Stomach (tissue), 19 donors: ENCODE data around the gene CPSF6. TPM values are rescaled to one million over a fixed set of nuclear protein-coding genes. Genes with fewer than 3 reads are reported as not detected.
A peak's percentile ranks its signal among the peaks of the same experiment; 100 is the strongest.
"Not testable (repeated sequence)": the region's sequence is repeated elsewhere in the genome, so short reads cannot be mapped to it uniquely, and the experiment has no call there.

Experiments used
- DNase-seq, 2 donors: peaks; one replicate each; pipeline versions ENCODE4 v3.0.0 to v3.0.0-alpha.2; 2013 to 2019
- H3K27ac ChIP-seq, 5 donors: fragments of 200-600 bp in 4 of 5; sonication (generic) in 4 of 5; one replicate each; pipeline ENCODE4 v1.5.1; 2013 to 2019; ENCODE audit warnings: mild to moderate bottlenecking in 1 of 5, moderate library complexity in 1 of 5
- H3K27me3 ChIP-seq, 3 donors: fragments of 200-600 bp; sonication (generic); one replicate each; pipeline ENCODE4 v1.5.1; 2017 to 2019; ENCODE audit warnings: mixed run types in 1 of 3
- H3K36me3 ChIP-seq, 4 donors: fragments of 200-600 bp; sonication (generic); 1 replicate in 3 of 4; 2 replicates in 1 of 4; pipeline ENCODE4 v1.5.1; 2016 to 2019
- H3K4me1 ChIP-seq, 4 donors: fragments of 200-600 bp; sonication (generic); one replicate each; pipeline ENCODE4 v1.5.1; 2016 to 2019
- H3K4me3 ChIP-seq, 4 donors: fragments of 200-600 bp; sonication (generic) in 3 of 4; one replicate each; pipeline ENCODE4 v1.5.1; 2016 to 2019; ENCODE audit warnings: mild to moderate bottlenecking in 1 of 4
- H3K9me3 ChIP-seq, 4 donors: fragments of 200-600 bp; sonication (generic); one replicate each; pipeline ENCODE4 v1.5.1; 2016 to 2019
- CTCF ChIP-seq, 7 experiments: fragments of 450-650 bp in 4 of 7; fragments of 200-600 bp in 3 of 7; sonication (generic) in 3 of 7; IDR thresholded peaks; one replicate each; pipeline ENCODE4 v1.5.1; 2016 to 2019; ENCODE audit warnings: antibody characterized with exemption in 7 of 7, control low read depth in 2 of 7, mild to moderate bottlenecking in 1 of 7
- EP300 ChIP-seq: sonication (generic); formaldehyde crosslinking; IDR thresholded peaks from one replicate; pipeline ENCODE4 v1.6.1; 2017; ENCODE audit warnings: antibody characterized with exemption
- POLR2A ChIP-seq, 4 donors: fragments of 450-650 bp; IDR thresholded peaks; one replicate each; pipeline ENCODE4 v1.6.1; 2016; ENCODE audit warnings: antibody characterized with exemption in 4 of 4, control low read depth in 2 of 4, mild to moderate bottlenecking in 1 of 4, moderate library complexity in 1 of 4
- POLR2AphosphoS5 ChIP-seq, 3 donors: sonication (generic); formaldehyde crosslinking; IDR thresholded peaks; one replicate each; pipeline ENCODE4 v1.6.1; 2016; ENCODE audit warnings: antibody characterized with exemption in 3 of 3
- WGBS, 5 donors: extraction: QIAGEN DNeasy Blood & Tissue Kit in 3 of 5; methylation state at CpG; one replicate each; pipeline versions ENCODE4 v1.1.5 to v1.1.7; 2013 to 2018; 5-methylcytosine and 5-hydroxymethylcytosine counted together
- intact Hi-C: fragments of 100-400 bp; cut with DNase I; formaldehyde crosslinking; loops from one replicate; pipeline ENCODE4 v1.15.1; 2023; ENCODE audit warnings: low total_unique reads
- long read RNA-seq, 10 donors: transcript quantifications; one replicate each; lab custom pipeline, GENCODE V29; 2026
- polyA plus RNA-seq, 3 donors: library from polyadenylated mRNA; stranded (reverse); fragments of 200-250 nt; gene quantifications; one replicate each; pipeline ENCODE4 v1.2.3, GENCODE V29; 2013
- total RNA-seq, 5 donors: library from RNA; depleted of rRNA; stranded (reverse); fragments of >200 nt; gene quantifications; one replicate each; pipeline versions ENCODE4 v1.1.0 to v1.2.3, GENCODE V29; 2014 to 2016
- donor health status: healthy with polysubstance abuse.
- donor health status: Bipolar disorder and iron deficiency.
- donor health status: healthy.

Gene CPSF6, protein sequence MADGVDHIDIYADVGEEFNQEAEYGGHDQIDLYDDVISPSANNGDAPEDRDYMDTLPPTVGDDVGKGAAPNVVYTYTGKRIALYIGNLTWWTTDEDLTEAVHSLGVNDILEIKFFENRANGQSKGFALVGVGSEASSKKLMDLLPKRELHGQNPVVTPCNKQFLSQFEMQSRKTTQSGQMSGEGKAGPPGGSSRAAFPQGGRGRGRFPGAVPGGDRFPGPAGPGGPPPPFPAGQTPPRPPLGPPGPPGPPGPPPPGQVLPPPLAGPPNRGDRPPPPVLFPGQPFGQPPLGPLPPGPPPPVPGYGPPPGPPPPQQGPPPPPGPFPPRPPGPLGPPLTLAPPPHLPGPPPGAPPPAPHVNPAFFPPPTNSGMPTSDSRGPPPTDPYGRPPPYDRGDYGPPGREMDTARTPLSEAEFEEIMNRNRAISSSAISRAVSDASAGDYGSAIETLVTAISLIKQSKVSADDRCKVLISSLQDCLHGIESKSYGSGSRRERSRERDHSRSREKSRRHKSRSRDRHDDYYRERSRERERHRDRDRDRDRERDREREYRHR
- total RNA-seq (100 to 1,000 TPM in 1 of 5 donors, 10 to 100 TPM in 4; 40.6 to 113 (median 53.7) TPM), polyA plus RNA-seq (10 to 100 TPM; 14.9 to 19.2 (median 16.4) TPM)
- long read RNA-seq, donor 1, full-length matches to known transcripts = 3 of 3 reads
- long read RNA-seq, donor 1, partial matches to known transcripts = 0 of 3 reads
- long read RNA-seq, donor 1, other reads (novel, unspliced or antisense) = 0 of 3 reads
- long read RNA-seq, donor 2, full-length matches to known transcripts = 7 of 15 reads
- long read RNA-seq, donor 2, partial matches to known transcripts = 8 of 15 reads
- long read RNA-seq, donor 2, other reads (novel, unspliced or antisense) = 0 of 15 reads
- long read RNA-seq, donor 3, full-length matches to known transcripts = 7 of 7 reads
- long read RNA-seq, donor 3, partial matches to known transcripts = 0 of 7 reads
- long read RNA-seq, donor 3, other reads (novel, unspliced or antisense) = 0 of 7 reads
- long read RNA-seq, donor 4, full-length matches to known transcripts = 2 of 2 reads
- long read RNA-seq, donor 4, partial matches to known transcripts = 0 of 2 reads
- long read RNA-seq, donor 4, other reads (novel, unspliced or antisense) = 0 of 2 reads
- long read RNA-seq, donor 5, full-length matches to known transcripts = 9 of 23 reads
- long read RNA-seq, donor 5, partial matches to known transcripts = 14 of 23 reads
- long read RNA-seq, donor 5, other reads (novel, unspliced or antisense) = 0 of 23 reads
- long read RNA-seq, donor 6, full-length matches to known transcripts = 14 of 54 reads
- long read RNA-seq, donor 6, partial matches to known transcripts = 17 of 54 reads
- long read RNA-seq, donor 6, other reads (novel, unspliced or antisense) = 23 of 54 reads
- long read RNA-seq, donor 7, full-length matches to known transcripts = 4 of 14 reads
- long read RNA-seq, donor 7, partial matches to known transcripts = 10 of 14 reads
- long read RNA-seq, donor 7, other reads (novel, unspliced or antisense) = 0 of 14 reads
- long read RNA-seq, donor 8, full-length matches to known transcripts = 3 of 3 reads
- long read RNA-seq, donor 8, partial matches to known transcripts = 0 of 3 reads
- long read RNA-seq, donor 8, other reads (novel, unspliced or antisense) = 0 of 3 reads
- long read RNA-seq, donor 9, full-length matches to known transcripts = 1 of 1 reads
- long read RNA-seq, donor 9, partial matches to known transcripts = 0 of 1 reads
- long read RNA-seq, donor 9, other reads (novel, unspliced or antisense) = 0 of 1 reads
- long read RNA-seq, donor 10, full-length matches to known transcripts = 6 of 6 reads
- long read RNA-seq, donor 10, partial matches to known transcripts = 0 of 6 reads
- long read RNA-seq, donor 10, other reads (novel, unspliced or antisense) = 0 of 6 reads

- WGBS, 5 donors = 0 to 1% (median 0%) methylated on average over 13 to 75 of the region's 75 CpGs
- H3K36me3 ChIP-seq = peaks cover 0 to 4% (median 0%) of the 10 kb centered on the region in 4 donors
- peak; percentile 98 to 99 (median 98) for TF ChIP-seq POLR2AphosphoS5 (IDR thresholded peaks at IDR 0.05)
- TF ChIP-seq CTCF (IDR thresholded peaks at IDR 0.05) = peak in 1 of 7 experiments; percentile 14
- no peak for TF ChIP-seq EP300
- peak in 1 of 4 donors; percentile 86 for TF ChIP-seq POLR2A (IDR thresholded peaks at IDR 0.05)
- H3K27me3 ChIP-seq = no peaks in the 10 kb centered on the region
- intact Hi-C loops = no loop called here
- H3K4me3 ChIP-seq = peak within 1 kb of the TSS; percentile 84 to 93 (median 88)
- H3K4me1 ChIP-seq = peaks cover 32 to 54% (median 41%) of the 10 kb centered on the region in 4 donors
- no peaks in the 10 kb centered on the region for H3K9me3 ChIP-seq
- H3K27ac ChIP-seq = peak within 1 kb of the TSS; percentile 91 to 99 (median 99)
- peak; percentile 96 to 99 for DNase-seq
Observed at GRCh38 chr12:69239352-69239921, at the start of gene CPSF6. Gene CPSF6 (plus strand): TSS chr12:69239569. CDS start chr12:69239647, 78 bp downstream.

DNA sequence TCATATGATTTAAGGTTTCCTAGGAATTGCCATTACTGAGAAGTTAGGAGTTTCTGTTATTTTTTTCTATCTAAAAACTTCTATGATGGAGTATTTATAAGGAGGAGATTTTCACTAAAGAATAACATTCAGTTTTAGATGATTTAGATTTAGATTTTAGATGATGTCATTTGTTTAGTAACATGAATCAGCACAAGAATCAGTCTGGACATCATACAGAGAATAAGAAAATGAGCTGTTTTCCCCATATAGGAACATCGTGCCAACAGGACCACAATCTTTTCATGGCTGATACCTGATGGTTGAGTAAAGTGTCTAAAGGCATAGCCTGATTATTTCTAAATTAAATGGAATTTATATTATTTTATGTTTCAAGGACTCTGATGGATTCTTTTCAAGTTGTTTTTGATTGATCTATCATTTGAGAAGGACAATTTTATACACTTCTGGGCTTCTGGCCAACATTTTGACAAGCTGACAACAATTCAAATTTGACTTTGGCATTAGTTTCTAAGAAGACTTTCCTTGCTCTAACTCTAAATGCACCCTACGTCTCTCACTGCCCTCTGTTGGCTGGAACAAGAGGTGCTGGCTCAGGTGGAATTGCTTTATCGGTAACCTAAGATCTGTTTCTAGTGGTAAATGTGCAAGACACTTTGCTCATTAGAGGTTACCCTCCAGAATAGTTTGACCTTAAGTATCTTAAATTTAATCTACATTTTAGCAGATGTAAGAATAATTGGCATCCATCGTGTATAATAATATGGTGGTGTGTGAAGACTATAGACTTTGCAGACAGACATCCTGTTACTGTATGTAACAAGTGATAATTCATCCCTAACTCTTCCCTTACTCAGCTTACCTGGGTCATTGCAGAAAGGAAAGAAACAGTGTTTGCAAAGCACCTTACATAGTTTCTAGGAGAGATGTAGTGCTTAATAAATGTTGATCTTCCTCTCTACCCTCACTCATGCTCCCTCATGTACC lies 42.8 kb upstream of the CPSF6 start:
- DNase-seq = no peak
- H3K4me1 ChIP-seq = no peaks in the 10 kb centered on the region
- WGBS, 5 donors = 64 to 73% (median 66%) methylated on average over 4 of the region's 4 CpGs
- H3K4me3 ChIP-seq = no peak overlapping the region
- no peaks in the 10 kb centered on the region for H3K36me3 ChIP-seq
- TF ChIP-seq POLR2AphosphoS5 (IDR thresholded peaks at IDR 0.05) (no peak), EP300 (no peak), CTCF (IDR thresholded peaks at IDR 0.05) (no peak), POLR2A (IDR thresholded peaks at IDR 0.05) (no peak)
- no peaks in the 10 kb centered on the region for H3K27me3 ChIP-seq
- intact Hi-C loops = no loop called here
- H3K27ac ChIP-seq = no peak overlapping the region
- H3K9me3 ChIP-seq = peaks cover 20 to 49% (median 42%) of the 10 kb centered on the region in 4 donors

GRCh38 chr12:69199976-69200375 lies 39.4 kb upstream of the CPSF6 start:
- H3K27me3 ChIP-seq, H3K4me3 ChIP-seq, intact Hi-C loops, H3K27ac ChIP-seq, H3K36me3 ChIP-seq, H3K4me1 ChIP-seq: not testable (repeated sequence)
- 94 to 100% (median 98%) methylated on average over 1 of the region's 1 CpG for WGBS, 5 donors
- peaks cover 20 to 54% (median 47%) of the 10 kb centered on the region in 4 donors for H3K9me3 ChIP-seq
- peak in 1 of 2 donors; percentile 6 for DNase-seq
